HG03354 (cell line): ENCODE results near the gene PPP1R2.
"Not testable (repeated sequence)": the region's sequence is repeated elsewhere in the genome, so short reads cannot be mapped to it uniquely, and the experiment has no call there.

Experiments
- ATAC-seq: cut with Tn5 transposase; IDR thresholded peaks from one replicate; pipeline ENCODE4 v1.9.1; 2021; ENCODE audit warnings: mild to moderate bottlenecking; ENCODE audit not compliant: unreplicated experiment, poor library complexity, severe bottlenecking

The PPP1R2 gene

GRCh38 chr3:195542698-195543499 is at the start of gene PPP1R2:
PPP1R2 (minus strand) TSS chr3:195543325; CDS start chr3:195543025, 300 bp downstream.
- ATAC-seq, result peak; percentile 77

DNA sequence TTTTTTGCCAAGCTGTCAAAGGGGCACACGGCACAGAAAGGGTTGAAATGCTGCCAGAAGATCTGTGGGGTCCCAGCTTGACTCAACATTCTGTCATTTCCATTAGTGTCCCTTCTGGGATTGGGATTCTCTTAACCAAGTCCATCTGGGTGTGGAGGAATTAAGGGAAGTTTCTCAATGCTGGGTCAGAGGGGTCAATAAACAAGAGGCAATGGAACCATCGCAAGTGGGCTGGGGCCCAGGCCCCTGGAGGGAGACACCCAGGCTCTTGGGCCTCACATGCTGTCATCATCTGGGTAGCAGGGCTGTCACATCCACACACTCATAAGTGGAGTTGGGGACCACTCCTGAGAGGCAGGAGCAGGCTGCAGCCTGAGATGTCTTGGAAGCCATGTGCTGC is 48.7 kb upstream of the PPP1R2 start:
- no peak for ATAC-seq

- no peak for ATAC-seq
Observed at GRCh38 chr3:195591220-195591619, 48.1 kb upstream of the PPP1R2 start.

- ATAC-seq, result not testable (repeated sequence)
Observed at GRCh38 chr3:195590381-195590780, 47.3 kb upstream of the PPP1R2 start.

GRCh38 chr3:195589796-195590195 is 46.7 kb upstream of the PPP1R2 start:
- ATAC-seq, result not testable (repeated sequence)

GRCh38 chr3:195587824-195588223 is 44.7 kb upstream of the PPP1R2 start:
- ATAC-seq, result no peak

DNA sequence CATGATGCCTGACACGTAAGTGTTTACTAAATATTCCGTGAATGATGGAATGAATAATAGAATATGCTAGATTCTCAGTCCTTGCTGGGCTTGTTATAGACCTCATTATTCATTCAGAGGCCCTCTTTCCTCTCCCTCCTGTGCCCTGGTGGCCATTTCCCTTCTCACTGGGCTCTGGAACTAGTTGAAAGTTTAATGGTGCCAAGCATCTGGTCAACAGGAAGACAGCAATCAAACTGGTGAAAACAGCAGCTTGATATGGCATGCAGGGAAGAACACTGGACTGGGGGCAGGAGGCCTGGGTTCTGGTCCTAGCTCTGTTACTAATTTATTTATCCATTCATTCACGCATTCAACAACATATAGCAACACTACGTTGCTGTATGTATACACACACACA is 44.3 kb upstream of the PPP1R2 start:
- no peak for ATAC-seq

DNA sequence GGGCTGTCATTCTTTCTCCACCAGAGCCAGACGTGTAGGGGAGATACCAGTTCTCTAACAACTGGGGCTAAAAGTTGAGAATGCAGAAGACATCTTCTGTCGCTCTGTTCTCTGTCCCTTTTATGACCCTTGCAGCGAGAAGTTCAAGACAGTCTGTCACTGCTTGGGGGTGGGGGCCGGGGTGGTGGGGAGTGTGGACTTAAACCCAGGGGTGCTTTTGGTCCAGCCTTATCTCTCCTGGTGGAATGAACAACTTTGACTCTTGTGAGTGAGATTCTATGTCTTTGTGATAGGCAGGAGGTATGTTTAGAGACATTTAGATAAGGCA is 41.4 kb upstream of the PPP1R2 start:
- ATAC-seq, result no peak

DNA sequence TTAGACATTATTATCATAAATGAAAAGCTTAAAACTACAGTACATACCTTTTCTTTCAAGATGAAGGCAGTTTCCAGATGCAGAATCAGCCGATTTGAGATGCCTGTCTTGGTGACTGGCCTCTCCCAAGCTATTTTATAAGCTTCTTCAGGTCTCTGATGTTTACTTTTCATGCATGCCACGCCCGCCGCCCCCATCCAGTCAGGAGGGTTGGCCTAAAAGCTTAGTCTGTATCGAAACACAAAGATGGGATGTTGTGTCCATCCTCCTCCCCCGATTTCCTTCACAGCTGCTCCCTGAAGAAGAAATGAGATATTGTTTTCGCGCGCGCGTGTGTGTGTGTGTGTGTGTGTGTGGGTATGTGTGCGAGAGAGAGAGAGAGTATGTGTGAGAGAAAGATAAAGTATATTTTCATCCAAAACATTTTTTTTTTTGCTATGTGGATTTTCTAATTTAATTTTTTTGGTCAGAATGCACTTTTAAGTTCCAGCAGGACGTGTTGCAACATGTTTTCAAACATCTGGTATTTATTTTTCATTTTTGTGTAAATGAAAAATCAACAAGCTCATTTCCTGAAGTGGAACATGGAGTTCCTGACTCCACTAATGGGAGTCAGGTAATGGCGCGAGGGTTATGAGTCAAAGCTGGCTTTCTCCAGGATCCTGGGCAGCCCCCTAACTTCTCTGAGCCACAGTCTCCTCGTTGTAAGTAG is 40.9 kb upstream of the PPP1R2 start, which contains the start of gene APOD:
TSS of gene APOD (minus strand) at position 110 of the 712 bp plus-strand sequence. CDS start 4,479 bp downstream, outside the sequence.
- ATAC-seq, result no peak

DNA sequence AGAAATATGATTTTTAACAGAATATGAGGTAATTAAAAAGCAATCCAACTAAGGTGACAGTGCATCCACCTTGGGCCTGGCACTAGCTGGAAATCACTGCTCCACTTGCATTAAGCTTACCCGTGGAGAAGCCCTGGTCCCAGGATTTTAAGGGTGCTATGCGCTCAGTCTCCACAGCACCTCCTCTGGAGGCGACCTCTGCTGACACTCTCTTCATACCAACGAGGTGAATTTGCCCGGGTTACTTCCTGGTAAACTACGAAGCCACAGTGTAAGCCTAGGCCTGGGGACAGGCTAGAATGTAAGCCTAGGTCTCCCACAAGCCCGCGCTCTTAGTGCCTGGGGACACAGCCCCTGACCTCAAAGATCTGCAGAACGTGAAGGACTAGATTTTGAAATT is 39.8 kb upstream of the PPP1R2 start:
- no peak for ATAC-seq

- ATAC-seq, result no peak
Observed at GRCh38 chr3:195580744-195581443, 37.8 kb upstream of the PPP1R2 start.

DNA sequence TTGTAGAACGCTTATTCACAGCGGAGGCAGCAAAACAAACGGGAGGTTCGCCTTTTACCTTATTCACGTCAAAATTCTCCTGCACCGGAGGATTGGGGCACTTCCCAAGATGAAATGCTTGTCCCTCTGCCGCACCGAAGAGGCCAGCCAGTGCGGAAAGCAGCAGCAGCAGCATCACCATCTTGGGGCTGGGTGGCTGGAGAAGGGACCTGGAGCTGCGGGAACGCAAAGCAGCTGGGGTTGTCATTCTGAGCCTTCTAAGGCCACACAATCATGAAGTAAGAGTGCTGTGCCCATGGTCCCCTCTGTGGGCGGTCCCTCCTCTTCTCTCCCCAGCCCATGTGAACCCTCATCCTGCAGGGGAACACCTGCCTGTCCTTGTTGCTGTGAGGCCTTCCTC is 36.2 kb upstream of the PPP1R2 start:
- ATAC-seq, result no peak

GRCh38 chr3:195578565-195578964 is 35.4 kb upstream of the PPP1R2 start:
- no peak for ATAC-seq

DNA sequence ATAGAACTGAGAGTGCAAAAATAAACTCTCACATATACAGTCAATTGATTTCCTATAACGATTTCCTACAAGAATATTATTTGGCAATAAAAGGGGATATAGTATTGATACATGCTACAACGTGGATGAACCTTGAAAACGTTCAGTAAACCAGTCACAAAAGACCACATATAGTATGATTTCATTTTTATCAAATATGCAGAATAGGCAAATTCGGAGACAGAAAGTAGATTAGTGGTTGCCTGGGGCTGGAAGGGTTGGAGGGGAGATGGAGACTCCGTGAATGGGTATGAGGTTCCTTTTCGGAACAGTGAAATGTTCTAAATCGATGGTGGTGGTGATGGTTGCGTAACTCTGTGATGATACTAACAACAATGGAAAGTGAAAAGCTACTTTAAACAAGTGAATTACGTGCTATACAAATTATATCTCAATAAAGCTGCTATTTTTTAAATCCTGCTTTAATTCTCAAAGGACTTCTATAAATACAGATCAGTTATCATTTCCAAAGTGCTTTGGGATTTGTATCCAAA is 34.6 kb upstream of the PPP1R2 start:
- no peak for ATAC-seq

- no peak for ATAC-seq
Observed at GRCh38 chr3:195574497-195575304, 31.6 kb upstream of the PPP1R2 start.

GRCh38 chr3:195573611-195574496 is 30.7 kb upstream of the PPP1R2 start:
- no peak for ATAC-seq

DNA sequence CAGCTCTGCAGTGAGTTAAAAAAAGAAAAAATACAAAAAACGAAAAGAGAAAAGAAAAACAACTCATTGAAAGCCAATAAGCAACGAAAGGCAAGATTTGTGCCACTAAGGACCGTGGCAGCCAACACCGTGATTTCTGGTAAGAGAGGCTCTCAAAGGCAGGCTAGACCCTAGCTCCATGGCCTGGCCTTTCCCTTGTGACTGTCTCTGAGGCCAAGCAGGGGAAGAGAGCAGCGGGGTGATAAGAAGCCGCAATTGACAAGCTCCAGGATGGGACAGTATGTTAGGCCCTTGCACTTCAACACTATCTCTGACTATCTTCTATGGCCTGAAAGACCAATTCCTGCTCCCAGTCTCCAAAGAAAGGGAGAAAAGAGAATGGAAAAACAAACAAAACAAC is 28.2 kb upstream of the PPP1R2 start:
- no peak for ATAC-seq

- no peak for ATAC-seq
Observed at GRCh38 chr3:195570912-195571311, 27.8 kb upstream of the PPP1R2 start.

DNA sequence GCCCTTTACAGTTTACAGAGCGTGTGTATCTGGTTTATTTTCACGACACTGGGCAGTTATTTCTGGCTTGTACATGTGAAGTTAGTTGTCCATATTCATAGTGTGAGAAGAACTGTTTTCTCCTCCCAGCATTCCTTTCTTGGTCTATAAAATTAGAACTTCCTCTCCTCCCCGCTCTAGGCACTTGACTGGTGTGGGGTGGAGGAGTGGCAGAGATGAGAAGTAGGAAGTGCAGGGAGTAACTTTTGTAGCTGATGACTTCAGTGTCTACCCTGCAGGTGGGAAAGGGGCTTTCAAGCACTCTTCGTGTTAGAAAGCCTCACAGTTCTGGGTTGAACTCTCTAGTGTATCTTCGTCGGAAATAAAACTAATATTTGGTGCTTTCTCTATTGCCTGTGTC is 27.2 kb upstream of the PPP1R2 start:
- ATAC-seq, result no peak
